H1 (cell line): Measurements from ENCODE around the gene SPACA5. TPM values are rescaled to one million over a fixed set of nuclear protein-coding genes. Genes with fewer than 3 reads are reported as not detected.
A peak's percentile ranks its signal among the peaks of the same experiment; 100 is the strongest.

ENCODE experiments used
- KDM4A ChIP-seq: IDR thresholded peaks from one replicate; pipeline ENCODE4 v1.7.1; 2012; ENCODE audit warnings: low read depth, mild to moderate bottlenecking, moderate library complexity, low read length, inconsistent platforms; ENCODE audit not compliant: severe bottlenecking
- POLR2A ChIP-seq, 2 experiments: IDR thresholded peaks; 1 replicate in 1 of 2; 2 replicates in 1 of 2; pipeline ENCODE4 v1.6.1; 2011; ENCODE audit warnings: low read depth in 2 of 2, low read length in 2 of 2, mild to moderate bottlenecking in 2 of 2; ENCODE audit errors: control extremely low read depth in 1 of 2
- RBBP5 ChIP-seq: IDR thresholded peaks from 2 replicates; pipeline ENCODE4 v1.7.1; 2012; ENCODE audit warnings: low read depth, mild to moderate bottlenecking, inconsistent platforms, low read length, moderate library complexity, borderline replicate concordance
- YY1 ChIP-seq: IDR thresholded peaks from 2 replicates; pipeline ENCODE4 v1.6.1; 2011; ENCODE audit warnings: low read depth, mild to moderate bottlenecking, low read length
- polyA plus RNA-seq, 7 experiments: library from polyadenylated mRNA; depleted of rRNA in 3 of 7; stranded (reverse) in 5 of 7; unstranded in 2 of 7; fragments of >200 nt in 5 of 7; fragments of 200-250 nt in 2 of 7; gene quantifications; 1 replicate in 5 of 7; 2 replicates in 1 of 7; 4 replicates in 1 of 7; pipeline versions ENCODE4 v1.2.1 to v1.2.3, GENCODE V29; 2011 to 2013; ENCODE audit warnings: missing spikeins in 2 of 7, mixed read lengths in 2 of 7
- total RNA-seq: library from RNA; stranded (reverse); fragmentation: NEBNext Ultra II Directional; extraction: Animal tissue kit (Norgen Biotek cat#: 25700); gene quantifications from 2 replicates; pipeline ENCODE4 v1.2.1, GENCODE V29; 2021

Gene SPACA5
- total and polyA plus RNA-seq, 2 of the 8 experiments (the other 6 are each of a cell fraction or from before 2014, with no cell fraction given), result 0.26 TPM; not detected in 1

DNA sequence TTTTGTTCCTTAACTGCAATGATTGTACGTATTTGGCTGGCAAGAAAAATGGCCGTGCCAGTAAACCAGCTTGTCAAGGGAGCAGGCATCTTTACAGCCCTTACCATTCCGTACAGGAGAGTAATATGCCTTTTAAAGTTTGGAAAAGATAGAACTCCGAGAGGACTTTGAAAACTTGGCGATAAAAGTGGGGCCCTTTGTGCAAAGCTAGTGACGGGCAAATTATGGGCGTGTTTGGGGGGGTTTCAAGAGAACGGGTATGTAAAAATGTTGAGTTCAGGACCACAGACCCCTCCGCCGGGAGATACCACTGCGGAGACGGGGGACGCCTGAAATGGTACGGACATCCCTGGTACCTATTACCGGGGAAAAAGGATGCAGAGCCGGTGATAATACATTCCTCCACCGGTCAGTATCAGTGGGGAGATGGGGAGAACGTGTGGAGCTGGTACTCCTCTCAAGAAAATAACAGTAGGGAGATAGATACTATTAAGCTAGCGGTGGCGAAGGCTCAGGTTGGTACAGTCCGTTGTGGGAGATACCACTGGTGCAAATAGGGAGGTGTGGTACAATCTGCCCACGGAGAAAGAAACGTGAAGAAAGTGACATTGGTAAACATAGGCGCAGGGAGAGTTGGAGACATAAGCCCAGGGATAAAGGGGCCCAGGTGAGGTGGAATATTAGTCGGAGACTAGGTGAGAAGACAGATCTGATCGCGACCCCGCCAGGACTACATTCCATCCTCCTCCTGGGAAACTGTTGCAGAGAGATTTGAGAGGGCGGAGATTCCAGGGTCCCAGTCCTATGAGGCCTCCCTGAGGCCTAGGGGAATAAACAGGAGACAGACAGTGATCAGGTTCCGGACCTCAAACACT lies 14.5 kb downstream of the SPACA5 start (continued):
- peak; percentile 97 for TF ChIP-seq YY1
- no peak for TF ChIP-seq RBBP5
- TF ChIP-seq POLR2A (IDR thresholded peaks at IDR 0.05; ENCODE audit: control extremely low read depth in 1 of 2, low read depth in 2 of 2, low read length in 2 of 2), result peak in 1 of 2 experiments; percentile 54; a peak in 2 of 3 replicates
- TF ChIP-seq KDM4A, result peak; percentile 11
